Measurements from ENCODE around the gene LINS1.
"Not testable (repeated sequence)": the region's sequence is repeated elsewhere in the genome, so short reads cannot be mapped to it uniquely, and the experiment has no call there.

The LINS1 gene

DNA sequence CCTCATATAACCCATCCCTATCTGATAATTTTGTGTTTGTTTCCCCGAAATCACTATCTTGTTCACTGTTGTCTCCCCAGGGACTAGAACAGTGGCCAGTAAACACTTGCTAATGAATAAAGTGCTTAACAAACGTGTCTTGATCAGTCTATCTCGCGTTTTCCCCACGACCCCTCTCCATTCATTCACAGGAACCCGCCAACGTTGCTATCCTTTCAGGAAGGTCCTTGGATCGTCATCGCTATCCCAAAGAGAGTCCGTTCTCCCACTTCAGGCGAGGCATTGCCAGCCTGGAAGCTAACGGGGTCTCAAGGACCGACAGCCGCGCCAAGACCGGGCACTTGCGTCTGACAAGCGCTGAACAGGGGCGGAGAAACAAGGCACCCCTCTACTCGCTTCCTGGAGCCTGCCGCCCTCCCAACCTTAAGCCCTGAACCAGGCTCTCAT lies 344 bp downstream of the LINS1 start:
- no peak for DNase-seq

DNA sequence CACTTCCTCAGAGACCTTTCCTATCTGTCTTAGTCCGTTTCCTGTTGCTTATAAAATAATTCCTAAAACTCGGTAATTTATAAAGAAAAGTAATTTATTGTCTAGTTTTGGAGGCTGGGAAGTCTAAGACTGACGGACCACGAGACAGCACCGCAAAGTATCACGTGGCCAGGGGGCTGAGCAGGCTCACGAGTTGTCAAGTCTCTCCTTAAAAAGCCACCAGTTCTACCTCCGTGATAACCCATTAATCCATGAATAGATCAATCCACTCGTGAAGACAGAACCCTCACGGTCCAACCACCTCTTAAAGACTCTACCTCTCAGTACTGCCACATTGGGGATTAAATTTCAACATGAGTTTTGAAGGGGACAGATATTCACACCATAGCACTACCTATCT lies 821 bp downstream of the LINS1 start:
- DNase-seq = peak; percentile 66

DNA sequence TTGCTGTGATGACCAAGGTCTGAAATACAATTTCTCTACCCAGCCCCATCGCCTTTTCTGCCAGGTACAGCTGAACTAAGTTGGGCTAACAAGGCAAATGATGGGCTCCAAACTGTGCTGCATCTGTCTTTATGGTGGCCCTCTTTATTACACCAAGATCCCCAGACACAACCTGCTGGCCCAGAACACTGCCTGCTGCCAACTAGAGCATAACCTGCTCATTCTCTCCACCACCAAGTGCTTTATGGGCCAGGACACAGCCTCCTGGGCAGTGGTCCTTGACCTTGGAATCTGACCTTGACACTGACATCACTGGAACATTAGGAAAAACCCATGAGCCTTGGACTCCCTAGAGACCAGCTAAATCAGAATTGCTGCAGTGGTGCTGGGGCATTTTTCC lies 3.3 kb downstream of the LINS1 start:
- no peak for DNase-seq

DNA sequence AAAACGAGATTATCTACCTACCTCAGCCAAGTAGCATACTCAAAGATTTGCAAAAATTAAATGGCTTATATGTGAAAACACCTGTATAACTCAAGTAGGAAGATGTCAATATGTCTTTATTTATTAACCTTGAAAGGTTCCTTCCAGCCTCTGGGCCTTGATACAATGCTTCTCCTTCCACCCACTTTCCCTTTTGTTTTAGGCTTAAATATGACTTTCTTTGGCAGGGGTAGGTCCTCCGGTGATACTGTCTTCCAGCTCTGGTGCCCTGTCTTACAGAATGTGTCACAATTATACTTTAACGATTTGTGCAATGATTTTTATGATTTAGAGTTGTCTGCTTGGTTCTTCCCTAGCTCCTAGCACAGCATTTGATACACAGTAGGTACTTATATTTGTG lies 4.1 kb downstream of the LINS1 start:
- DNase-seq = no peak

DNA sequence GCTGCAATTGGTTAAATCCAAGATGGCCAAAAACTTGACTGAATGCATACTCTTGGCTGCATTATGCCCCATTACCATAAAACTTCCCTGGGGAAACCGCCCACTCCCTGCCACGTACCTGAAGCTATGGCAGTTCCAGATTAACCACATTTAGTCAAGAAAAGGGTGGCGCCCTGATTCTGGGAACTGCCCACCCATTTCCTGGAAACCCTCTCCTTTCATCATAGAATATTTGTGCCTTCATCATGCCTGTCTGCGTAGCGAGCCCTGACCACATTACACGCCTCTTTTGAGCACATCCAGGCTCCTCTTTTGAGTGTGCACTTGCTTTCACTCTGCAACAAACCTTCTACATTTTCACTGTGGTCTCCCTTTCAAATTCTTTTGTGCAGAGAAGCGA lies 5.2 kb downstream of the LINS1 start:
- peak; percentile 96 for DNase-seq

DNA sequence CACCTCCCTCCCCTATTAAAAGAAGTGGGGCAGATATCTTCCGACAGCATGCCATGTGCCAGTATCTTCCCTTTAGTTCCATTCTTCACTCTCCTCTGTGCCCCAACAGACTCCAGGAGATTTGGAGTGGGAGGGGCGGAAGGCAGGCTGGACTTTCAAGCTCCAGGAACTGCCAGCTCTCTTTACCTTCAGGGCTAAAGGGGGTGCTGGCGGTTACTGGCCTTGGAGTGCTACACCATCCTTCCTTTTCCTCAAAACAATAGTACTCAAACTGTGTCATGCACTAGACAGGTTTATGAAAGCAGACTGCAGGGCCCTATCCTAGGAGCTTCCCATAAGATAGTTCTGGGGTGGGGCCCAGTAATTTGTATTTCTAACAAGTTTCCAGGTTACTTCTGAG lies 6.0 kb downstream of the LINS1 start:
- peak; percentile 26 for DNase-seq

DNA sequence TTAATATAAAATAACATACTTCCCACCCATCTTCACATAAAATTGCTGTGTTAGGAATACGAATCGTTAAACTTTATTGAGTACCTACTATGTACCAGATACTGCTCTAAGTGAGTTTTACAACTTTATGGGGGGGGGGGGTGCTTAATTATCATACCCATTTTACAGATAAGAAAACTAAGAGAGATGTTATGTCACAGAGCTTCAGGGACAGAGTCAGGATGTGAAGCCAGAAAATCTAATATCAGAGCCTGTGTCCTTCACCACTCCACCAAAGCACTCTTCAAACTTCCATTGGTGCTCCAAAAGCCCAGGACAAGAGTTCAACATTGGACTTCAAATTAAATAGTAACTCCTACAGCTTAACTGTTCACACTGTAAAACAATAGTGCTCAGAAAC lies 8.6 kb downstream of the LINS1 start:
- no peak for DNase-seq

DNA sequence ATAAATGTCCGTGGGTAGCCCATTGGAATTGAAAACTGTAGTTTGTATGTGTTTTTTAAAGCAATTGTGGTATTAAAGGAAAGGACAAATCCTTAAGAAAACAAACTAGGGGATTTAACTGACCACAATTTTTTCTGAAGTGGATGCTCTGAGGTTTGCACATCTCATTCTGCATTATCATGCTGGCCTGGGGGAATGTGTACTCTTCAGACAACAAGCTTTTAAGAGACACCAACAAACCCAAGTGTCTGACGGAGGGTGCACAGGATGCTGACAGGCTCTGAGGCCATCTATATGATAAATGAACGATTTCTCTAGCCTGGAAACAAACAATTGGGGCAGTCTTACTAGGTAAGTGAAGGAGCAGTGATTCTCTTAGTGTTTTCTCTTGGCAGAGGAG lies 9.1 kb downstream of the LINS1 start:
- no peak for DNase-seq

DNA sequence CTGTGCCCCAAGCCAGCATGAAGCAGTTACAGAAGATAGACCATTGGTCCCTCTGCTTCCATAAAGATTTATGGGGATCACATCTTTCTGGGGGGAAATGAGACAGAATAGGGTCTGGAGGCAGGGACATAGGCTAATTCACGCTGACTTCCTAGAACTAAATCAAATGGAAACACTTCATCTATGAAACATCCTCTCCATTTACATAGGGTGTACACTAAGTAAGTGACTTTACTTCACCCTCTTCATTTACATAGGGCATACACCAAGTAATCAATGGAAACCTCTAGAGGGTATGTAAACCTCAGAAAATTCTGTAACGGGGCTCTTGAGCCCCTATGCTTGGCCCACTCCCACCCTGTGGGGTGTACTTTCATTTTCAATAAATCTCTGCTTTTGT lies 10.1 kb downstream of the LINS1 start:
- DNase-seq = no peak

DNA sequence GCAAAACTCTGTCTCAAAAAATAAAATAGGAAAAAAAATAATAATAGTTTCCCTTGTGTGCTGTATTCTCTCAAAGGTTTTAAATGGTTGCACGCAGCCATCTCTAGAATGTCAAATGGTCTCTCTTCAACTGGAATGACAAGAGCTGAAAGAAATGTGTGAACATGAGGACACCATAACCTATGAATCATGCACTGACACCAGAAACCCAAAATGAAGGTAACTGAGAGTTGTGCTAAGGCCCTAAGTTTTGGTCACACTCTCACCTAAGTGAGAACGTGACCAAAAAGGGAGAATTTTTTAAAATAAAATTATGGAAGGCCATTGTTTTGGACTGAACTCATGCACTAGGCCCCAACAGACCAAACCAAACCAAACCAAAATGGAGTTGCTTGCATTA lies 10.8 kb downstream of the LINS1 start:
- not testable (repeated sequence) for DNase-seq

DNA sequence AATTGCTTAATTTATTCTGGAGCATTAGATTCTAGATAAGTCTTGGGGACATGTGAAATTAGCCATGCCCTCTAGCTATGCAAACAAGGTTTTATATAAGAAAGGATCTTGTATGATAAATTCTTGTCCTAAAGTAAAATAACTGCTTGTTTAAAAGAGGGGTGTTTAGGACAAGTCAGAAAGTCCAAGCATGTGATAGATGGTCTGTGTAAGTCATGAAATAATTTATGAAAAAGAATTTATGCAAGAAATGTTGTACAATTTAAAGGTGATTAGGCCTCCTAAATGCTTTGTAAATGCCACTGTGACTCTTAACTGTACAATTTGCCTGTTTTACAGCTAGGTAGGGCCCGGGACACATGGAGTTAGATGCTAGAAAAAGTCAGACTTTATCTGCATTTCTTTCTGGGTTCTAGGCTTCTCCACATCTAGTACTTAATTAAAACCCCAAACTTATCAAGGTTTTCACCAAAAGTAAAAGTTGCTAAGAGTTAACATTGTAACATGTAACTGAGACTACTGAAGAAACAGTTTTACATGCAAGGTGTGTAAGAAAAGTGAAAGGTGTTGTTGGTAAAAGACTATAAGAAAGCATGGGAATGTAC lies 13.2 kb downstream of the LINS1 start:
- no peak for DNase-seq

DNA sequence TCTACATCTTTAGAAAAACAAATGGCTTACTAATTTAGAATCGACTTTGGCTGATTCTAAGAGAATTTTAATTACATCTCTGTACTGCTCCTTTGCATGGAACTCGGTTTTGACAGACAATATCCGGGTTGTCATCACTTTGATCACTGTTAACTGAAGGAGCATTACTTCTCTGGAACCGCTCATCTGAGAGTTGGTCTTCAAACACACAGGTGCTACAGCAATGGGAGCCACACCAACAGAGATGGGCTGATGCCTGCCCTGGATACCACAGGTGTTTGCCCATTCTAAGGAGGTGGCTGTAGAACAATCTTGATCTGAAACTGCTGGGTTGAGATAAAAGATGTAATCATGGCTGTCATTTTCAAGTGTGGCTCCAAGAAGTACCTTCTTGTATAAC lies 21.6 kb downstream of the LINS1 start:
- no peak for DNase-seq

DNA sequence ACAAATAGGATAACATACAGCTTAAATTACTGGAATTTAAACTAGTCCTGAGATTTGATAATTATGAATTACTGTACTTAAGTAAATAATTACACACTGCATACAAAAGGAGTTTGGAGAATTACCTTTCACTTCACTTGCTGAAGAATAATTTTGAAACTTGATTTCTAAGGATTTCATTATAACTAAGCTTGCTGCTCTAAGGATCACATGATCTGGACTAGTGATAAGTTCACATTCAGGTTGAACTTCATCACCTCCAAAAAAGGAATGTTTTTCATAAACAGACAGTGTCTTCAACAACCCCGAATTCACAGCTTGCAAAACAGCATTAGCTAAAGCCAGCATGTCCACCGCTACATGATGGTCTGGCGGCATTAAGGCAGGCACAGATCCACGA lies 28.5 kb downstream of the LINS1 start:
- DNase-seq = no peak

DNA sequence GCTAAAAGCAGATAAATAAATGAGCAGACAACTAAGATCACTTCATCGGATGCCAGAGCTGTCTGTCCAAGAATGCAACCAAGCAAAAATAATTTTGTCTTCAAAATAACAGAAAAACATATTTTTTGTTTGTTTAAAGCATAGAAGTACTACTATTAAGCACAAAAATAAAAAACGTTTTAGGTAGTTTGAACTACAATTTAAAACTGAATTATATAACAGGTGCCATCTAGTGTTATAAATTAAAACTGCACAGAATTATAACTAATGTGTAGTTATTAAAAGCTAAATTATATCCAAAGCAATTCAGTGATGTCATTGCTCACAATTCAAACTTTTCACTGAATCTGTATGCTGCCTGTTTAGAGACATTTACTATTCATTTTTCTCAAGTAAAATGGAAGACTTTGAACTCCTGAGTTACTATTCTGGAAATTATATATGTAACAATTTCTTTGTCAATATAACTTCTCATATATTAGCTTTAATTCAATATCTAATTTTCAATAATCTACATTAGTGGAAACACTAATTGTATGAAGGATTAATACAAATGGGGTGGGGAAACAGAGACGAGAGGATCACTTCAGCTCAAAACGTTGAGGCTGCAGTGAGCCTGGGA lies 29.5 kb downstream of the LINS1 start:
- DNase-seq = no peak

DNA sequence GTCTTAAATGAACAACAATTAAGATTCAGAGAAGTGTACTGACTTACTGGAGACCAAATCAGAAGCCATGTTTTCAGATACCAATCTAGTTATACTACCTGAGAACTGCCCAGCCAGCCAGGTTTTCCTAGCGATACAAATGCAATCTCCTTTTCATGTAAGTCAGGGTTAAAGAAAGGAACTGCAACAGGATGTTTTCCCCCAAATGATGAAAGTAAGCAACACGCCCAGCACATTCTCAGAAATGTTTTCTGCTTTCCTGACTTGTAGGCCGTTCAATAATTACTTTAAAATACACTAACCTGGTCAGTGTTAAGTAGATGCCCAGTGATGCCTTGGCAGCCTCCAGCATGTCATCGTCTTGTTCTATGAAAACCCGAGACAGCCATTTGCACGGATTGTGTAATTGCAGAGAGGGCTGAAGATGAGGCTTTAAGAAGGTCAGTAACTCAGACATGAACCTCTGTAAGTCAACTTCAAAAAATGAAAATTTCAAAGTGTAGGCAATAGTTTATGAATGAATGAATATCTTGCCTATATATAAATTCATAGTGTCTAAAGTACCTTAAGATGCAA lies 30.3 kb downstream of the LINS1 start:
- no peak for DNase-seq

DNA sequence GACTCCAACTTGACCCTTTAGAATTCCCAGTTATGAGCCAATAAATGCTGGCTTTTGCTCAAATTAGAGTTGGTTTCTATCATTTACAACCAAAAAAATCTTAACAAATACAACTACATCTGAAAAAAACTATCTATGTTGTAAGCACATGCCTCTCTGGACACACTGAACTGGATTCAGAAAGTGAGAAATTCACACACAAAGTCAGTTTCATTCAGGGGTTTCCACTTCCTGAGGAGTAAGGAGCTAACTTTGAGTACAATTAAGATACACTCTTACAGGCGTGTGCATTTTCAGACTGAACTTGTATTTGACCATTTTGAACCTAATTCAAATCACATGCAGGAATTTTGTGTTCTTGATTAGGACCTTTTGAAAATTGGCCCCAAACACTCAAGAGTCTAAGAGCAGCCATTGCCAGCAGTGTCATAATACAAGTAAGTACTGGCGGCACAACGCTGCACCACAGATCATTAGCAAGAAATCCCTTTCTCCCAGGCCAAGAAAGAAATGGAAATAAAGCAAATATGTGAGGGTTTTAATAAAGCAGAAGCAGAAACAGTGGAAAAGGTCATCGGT lies 31.2 kb downstream of the LINS1 start:
- no peak for DNase-seq

DNA sequence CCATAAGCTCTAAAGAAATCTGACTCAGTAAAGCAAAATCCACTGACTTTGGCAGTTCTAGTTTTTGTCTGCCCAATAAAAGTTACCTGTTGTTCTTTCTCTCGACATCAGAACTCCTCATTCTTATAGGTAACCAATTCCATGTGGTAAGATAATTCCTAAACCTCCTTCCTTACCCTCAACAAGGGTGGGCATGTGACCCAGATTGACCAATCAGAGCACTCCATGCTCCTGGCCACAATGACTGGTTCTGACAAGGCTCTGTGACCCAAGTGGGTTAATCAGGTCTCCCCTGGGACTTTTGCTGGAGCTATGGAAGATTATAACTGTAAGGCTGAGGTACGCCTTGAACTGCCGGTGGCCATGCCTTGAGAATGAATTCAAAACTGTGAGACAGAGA lies 31.7 kb downstream of the LINS1 start:
- no peak for DNase-seq

DNA sequence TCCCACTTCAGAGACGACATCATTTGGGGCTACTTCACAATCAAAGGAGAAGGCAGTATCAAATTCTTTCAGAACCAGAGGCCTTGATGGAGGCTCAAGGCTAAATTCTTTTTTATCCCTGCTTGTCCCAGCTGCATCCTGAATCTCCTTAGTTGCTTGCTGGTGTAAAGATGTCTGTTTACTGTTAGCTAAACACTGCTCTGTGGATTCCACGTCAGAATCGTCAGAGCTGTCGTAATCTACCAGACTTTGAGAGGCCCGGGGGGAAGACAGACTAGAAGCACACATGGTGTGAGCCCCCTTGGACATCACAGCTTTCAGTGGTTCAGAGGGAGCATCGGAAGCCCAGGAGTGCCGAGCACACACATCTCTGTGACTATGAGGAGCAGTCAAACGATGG lies 32.6 kb downstream of the LINS1 start:
- no peak for DNase-seq

DNA sequence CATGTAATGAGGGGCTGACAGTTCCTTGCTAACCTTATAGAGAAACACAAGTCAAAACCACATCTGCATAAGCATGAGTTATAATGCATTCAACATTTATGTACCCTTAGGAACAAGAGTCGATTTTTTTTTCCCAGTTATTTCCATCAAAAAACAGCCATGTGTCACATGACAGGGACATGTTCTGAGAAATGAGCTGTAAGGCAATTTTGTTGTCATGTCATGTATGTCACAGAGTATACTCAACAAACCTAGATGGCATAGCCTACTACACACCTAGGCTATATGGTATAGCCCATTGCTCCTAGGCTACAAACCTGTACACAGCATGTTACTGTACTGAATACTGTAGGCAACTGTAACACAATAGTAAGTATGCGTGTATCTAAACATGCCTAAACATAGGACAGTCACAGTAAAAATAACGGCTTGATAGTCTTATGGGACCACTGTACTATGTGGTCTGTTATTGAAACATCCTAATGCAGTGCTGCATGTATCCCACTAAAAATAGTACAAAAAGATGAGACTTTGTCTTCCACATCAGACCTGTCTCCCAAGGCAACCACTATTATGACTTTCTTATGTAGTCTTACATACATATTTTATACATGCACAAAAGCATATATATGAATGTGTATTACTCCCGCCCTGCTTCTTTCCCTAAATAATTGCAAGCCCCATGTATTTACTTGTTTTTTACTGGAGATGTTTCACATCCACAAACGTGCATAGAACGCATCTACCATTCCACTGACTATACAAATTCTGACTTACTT lies 34.9 kb downstream of the LINS1 start:
- no peak for DNase-seq

DNA sequence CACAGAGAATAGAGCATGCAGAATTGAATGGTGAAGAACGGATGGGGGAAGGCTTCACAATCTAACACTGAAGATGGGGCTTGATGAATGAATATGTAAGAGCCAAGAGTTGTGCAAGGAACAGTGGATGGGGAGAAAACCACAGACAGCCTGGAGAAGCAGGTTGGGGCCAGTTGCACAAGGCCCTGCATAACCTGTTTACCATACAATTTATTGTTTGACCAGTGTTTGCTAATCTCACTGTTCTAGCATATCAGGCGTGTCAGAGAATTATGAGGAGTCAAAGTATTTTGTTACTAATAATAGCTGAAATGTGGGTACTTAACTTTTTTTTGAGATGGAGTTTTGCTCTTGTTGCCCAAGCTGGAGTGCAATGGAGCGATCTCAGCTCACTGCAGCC lies 36.4 kb downstream of the LINS1 start:
- DNase-seq = no peak

DNA sequence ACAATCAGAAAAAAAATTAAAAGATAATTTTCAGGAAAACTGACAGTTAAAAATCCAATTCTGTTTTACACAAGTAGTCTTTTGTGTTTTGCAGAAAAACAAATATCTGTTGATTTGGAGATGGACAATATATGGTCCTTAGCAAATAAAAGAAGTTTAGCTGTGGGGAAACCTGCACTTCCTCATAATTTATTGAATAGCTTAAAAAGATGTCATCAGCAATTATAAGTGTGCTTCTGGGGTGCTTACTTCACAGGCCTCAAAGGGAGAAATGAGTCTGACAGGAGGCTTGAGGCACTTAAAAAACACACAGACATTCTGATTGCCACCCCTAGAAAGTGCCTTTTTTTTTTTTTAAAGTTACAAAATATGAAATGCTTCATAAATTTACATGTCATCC lies 41.7 kb downstream of the LINS1 start:
- no peak for DNase-seq

DNA sequence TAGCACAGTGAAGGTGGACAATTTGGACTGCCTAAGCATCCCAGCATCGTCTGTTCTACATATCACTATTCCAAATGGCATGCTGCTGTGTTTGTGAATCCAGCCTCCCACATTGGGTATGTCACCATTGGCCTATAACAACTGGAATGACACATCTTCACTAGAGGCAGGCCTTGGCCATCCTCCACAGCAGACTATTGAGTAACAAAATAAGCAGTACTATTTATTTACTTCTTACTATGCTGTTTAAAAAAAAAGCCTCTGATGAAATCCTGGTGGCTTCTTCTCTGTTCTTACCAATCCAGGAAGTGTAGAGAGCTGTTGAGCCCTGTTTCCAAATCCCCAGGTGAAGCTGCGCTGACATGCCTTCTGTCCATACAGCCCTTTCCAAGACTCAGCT lies 42.7 kb downstream of the LINS1 start:
- no peak for DNase-seq

DNA sequence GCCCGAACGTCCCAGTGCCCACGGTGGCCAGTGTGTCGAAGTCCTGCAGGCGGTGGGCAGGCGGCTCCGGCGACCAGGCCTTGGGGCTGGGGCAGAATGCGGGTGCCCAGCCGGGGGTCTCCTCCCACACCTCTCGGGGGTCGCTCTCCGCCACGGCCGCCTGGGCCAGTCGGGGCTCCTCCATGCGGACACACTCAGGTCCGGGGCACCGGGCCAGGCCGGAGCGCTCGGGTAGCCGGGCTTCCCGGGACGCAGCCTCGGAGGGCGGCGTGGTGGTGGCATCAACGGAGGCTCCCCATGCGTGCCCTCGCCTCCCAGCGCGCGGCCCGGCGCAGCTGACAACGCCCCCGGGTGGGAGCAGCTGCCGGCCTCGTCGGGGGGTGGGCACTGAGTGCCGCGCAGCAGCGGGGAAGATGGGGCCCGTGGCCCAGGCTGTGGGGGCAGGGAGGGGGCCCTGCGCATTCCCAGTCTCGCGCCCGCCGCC lies 43.2 kb downstream of the LINS1 start:
- no peak for DNase-seq

DNA sequence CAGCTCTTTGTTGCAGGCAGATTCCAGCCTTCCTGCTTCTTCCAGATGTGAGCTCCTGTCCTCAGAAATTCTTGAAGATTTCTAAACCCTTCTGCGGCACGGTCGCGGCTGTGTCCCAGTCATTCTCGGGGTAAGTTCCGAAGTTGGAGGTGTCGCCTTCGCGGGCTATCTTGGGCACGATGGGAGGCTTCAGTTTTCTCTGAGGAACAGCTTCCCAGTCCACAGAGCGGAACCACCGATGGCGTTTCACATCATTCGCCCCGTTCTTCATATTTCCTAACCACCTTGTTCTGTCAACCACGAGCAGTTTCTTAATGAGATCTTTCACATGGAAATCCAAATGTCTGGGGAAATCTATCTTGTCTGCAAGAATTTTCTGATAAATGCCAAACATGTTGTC lies 48.5 kb downstream of the LINS1 start:
- DNase-seq = no peak
